HG02870 (cell line): ENCODE results near the gene PLD1.
"Not testable (repeated sequence)": the region's sequence is repeated elsewhere in the genome, so short reads cannot be mapped to it uniquely, and the experiment has no call there.

Source experiments
- ATAC-seq: cut with Tn5 transposase; IDR thresholded peaks from one replicate; pipeline ENCODE4 v1.9.1; 2021; ENCODE audit warnings: mild to moderate bottlenecking, moderate library complexity; ENCODE audit not compliant: unreplicated experiment

The PLD1 gene, protein sequence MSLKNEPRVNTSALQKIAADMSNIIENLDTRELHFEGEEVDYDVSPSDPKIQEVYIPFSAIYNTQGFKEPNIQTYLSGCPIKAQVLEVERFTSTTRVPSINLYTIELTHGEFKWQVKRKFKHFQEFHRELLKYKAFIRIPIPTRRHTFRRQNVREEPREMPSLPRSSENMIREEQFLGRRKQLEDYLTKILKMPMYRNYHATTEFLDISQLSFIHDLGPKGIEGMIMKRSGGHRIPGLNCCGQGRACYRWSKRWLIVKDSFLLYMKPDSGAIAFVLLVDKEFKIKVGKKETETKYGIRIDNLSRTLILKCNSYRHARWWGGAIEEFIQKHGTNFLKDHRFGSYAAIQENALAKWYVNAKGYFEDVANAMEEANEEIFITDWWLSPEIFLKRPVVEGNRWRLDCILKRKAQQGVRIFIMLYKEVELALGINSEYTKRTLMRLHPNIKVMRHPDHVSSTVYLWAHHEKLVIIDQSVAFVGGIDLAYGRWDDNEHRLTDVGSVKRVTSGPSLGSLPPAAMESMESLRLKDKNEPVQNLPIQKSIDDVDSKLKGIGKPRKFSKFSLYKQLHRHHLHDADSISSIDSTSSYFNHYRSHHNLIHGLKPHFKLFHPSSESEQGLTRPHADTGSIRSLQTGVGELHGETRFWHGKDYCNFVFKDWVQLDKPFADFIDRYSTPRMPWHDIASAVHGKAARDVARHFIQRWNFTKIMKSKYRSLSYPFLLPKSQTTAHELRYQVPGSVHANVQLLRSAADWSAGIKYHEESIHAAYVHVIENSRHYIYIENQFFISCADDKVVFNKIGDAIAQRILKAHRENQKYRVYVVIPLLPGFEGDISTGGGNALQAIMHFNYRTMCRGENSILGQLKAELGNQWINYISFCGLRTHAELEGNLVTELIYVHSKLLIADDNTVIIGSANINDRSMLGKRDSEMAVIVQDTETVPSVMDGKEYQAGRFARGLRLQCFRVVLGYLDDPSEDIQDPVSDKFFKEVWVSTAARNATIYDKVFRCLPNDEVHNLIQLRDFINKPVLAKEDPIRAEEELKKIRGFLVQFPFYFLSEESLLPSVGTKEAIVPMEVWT

DNA sequence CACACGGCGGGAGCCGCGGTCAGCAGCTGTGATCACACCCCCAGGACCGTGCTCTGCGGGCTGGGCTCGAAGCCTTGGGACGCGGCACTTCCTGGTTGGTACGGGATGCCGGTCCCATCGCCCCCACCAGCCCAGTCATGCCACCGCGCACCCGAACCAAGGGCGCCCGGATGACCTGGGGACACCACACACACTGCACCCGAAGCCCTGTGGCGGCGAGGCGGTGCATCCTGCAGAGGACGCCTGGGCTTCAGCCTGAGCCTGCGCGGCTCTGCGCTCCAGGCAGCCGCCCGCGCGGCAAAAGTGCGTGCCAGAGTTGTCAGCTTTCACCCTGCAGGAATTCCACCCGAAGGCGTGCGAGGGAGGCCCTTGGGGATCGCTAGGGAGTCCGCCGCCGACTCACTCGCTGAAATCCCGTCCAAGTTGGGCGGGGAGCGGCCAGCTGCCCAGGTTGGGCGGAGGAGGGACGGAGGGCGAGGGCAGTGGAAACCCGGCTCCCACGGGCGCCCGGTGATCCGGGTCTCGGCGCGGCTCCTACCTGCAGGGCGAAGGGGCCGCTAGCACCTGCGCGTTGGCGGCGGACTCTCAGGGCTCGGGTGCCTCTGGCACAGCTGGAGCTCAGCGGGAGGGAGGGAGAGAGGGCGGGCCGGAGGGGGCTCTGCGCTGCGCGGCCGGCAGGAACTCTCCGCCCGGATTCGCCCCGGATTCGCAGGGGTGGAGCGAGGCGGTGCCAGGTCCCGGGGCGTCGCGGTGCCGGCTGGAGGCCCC is at the start of gene PLD1:
Gene PLD1 (minus strand): TSS at position 623 of the 768 bp plus-strand sequence. CDS start 72,432 bp downstream, outside the sequence.
- peak; percentile 50 for ATAC-seq

DNA sequence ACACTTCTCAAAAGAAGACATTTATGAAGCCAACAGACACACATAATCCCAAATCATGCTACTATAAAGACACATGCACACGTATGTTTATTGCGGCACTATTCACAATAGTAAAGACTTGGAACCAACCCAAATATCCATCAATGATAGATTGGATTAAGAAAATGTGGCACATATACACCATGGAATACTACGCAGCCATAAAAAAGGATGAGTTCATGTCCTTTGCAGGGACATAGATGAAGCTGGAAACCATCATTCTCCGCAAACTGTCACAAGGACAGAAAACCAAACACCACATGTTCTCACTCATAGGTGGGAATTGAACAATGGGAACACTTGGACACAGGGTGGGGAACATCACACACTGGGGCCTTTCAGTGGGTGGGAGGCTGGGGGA is 48.5 kb upstream of the PLD1 start:
- ATAC-seq = not testable (repeated sequence)

DNA sequence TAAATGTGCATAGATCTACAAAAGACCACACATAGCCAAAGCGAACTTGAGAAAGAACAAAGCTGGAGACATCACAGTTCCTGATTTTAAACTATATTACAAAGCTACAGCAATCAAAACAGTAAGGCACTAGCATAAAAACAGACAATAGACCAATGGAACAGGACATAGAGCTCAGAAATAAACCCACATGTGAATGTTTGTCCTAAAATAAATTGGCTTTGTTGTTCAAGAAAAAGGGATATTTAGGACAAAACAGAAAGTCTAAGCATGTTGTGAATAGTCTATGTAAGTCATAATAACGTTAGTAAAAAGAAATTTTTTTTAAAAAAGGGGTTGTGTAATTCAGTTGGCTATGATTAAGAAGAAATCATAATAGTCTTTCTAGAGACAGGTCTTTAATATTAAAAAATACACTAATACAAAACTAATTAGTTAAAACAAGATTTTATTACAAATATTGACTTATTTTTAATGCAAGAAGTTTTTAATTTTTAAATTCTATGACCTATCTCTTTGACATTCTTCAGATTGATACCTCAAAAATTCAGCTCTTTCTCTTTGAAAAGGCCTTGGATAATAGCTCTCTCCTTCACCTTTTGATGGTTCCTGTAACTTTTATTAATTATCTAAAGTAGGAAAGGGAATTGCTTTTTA is 44.5 kb upstream of the PLD1 start:
- no peak for ATAC-seq

GRCh38 chr3:171851660-171852058 is 41.4 kb upstream of the PLD1 start:
- no peak for ATAC-seq

- ATAC-seq = no peak
These were observed 40.8 kb upstream of the PLD1 start for GRCh38 chr3:171850960-171851659.

- no peak for ATAC-seq
These were observed 40.2 kb upstream of the PLD1 start for GRCh38 chr3:171850320-171850959.

DNA sequence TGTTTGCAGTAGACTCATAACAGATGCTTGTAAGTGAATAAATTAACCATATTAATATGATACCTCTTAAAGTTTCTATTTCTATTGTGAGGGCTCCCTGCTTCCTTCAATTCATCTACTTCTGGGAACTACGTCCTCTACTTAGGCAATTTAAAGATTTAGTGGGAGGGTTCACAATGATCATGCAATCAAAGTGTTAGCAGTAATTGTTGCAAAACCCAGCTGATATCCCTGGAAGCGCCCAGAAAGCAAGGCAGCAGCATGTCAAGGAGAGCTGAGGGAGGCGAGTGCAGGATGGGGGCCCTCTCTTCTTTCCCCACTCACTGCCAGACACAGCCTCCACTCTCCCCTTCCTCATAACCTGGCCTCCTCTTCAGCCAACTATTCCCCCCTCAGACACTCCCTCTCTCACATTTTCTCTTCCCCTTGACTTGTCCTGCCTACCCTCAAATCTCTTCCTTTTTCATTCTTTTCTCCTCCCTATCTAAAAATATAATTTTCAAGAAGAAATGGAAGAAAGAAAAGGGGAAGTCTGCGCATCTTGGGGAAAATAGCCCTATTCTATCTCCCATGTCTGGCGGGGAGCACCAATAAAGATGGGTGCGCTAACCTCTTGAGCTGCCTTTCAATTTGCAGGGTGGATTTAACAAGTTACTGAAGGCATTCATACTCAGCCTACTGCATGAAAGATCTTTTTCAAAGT is 39.5 kb upstream of the PLD1 start:
- ATAC-seq = no peak

DNA sequence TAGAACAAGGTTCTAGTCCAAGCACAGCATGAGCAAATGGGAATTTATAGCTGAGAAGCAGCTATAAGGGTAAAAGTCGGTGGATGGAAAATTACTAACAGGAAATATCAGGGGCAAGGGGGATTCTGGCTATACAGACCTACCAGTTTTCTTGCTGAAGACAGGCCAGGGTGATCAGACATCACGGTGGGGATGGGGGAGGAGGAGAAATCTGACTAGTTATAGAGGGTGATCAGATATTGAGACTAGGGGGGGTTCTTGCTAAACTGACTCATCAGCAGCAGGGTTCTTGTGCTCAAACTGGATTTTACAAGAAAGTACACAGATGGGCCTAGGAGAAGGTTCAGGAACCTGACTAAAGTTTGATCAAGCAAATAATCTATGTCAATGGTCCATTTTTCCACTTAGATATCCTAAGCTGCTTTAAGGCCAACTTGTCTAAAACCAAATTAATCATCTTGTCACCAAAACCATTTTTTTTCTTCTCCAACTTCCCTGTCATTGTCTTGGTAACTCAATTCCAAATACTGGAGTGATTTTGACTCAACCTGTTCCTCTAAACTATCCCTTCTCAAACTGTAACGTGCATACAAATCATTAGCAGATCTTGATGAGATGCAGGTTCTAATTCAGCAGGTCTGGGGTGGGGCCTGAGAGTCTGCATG is 37.4 kb upstream of the PLD1 start:
- no peak for ATAC-seq

DNA sequence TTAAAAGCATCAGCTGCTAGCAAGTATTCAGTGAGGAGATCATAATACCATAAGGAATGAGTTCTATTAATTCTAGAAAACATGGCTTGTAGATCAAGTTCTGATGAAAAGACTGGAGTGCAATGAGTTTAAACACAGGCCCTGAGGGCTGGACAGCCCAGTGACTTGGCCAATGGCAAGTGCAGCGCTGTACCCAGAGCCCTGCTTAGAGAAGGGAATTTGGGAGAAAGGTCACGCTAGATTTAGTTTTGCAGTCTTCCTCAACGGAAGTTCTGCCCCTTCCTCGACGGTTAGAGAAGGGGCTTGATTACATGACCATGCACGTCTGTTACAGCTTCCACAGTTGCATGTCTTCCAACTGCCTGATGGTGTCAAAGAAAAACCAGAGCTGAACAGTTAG is 36.9 kb upstream of the PLD1 start:
- ATAC-seq = no peak

GRCh38 chr3:171846597-171846996 is 36.3 kb upstream of the PLD1 start:
- peak; percentile 100 for ATAC-seq

DNA sequence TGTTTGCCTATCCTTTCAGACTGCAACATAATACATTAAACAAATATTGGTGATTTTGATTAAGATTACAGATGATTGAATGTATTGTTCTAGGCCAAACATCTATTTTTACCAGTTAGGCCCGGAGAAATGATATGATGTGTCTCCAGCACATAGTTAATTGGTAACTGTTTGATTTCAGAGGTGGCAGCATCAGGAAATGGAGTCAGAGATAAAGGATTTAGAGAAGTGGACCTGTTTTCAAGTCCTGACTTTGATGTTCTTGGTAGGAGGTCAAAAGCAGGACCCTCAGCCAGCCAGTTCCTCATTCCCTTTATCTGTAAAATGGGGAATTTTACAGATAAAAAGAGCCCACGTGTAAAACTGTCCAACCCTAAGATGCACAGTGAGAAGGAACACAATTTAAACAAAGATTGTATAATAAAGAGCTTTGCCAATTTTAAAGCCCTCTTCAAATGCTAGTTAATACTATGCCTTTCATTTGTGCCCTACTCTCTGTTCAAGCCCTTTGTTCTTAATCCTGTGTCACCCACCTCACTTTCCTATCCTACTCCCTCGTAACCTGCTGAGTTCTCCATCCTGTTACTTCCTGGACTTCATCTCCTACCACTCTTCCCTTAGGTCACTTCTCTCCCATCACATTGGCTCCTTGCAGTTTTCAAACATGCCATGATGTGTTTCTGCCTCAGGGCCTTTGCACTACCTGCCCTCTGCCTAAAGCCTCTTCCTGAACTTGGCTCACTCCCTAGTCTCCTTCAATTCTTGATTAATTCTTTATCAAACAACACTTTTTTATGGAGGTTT is 35.4 kb upstream of the PLD1 start:
- no peak for ATAC-seq

DNA sequence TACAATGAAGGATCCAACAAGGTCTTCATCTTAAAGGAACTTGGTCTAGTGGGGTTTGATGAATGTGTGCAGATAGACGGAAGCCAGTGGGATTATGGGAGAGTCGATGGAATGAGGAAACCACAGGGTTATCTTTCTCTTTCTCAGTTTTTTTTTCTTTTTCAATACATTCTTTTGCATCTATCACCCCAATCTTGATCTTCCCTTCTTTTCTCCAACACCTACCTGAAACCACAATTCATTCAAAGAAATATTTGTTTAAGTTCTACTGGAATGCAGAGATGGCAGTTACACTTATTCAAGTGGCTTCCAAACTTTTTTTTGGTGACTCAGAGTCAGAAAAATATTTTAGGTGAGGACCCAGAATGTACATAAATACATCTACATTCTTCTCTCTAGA is 34.6 kb upstream of the PLD1 start:
- no peak for ATAC-seq

DNA sequence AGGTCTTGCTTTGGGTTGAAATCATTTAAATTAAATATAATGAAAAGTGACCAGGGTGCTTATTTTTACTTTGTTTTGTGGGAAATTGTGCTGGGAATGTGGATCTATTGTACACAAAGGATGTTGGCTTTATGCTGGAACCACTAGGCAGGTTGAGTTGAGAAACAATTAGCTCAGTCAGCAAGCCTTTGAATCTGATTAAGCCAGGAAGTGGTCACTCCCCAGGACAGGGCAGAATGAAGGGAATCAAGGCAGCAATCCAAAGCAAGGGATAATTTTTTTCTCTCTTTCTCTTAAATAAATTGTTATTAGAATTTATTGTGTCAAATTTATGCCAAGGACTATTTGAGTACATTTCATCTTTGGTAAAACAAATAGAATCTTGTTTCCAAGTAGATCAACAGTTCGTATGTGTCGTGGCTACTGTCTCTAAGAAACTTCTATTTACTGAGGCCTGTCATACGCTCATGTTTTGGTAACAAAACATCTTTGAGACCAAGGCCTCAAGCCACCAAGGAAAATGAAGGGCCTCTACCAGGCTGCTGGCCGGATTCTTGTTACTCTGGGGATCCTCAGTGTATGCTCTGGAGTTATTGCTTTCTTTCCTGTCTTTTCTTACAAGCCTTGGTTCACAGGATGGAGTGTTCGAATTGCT is 32.7 kb upstream of the PLD1 start, which contains the start of gene TMEM212:
Gene TMEM212 (plus strand): TSS at position 486 of the 655 bp plus-strand sequence. CDS start 35 bp downstream, at position 521.
- ATAC-seq = no peak

DNA sequence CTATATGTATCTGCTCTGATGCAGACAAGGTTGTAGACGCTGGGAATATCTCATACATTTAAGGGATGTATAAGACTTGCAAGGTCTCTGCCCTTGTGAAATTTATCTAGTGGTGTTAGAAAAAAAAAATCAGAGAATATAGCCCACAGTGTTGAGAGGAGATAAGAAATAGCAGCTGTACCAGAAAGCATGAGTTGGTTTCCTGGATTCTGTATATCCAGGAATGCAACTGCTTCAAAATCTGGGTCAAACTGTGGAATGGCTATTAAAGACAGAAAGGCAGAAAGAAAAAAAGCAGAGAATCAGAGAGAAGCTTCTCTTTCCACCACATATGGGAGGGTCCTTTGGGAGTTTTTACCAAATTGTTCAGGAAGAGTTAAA is 31.3 kb upstream of the PLD1 start:
- ATAC-seq = no peak

GRCh38 chr3:171840811-171841619 is 30.7 kb upstream of the PLD1 start:
- ATAC-seq = no peak

DNA sequence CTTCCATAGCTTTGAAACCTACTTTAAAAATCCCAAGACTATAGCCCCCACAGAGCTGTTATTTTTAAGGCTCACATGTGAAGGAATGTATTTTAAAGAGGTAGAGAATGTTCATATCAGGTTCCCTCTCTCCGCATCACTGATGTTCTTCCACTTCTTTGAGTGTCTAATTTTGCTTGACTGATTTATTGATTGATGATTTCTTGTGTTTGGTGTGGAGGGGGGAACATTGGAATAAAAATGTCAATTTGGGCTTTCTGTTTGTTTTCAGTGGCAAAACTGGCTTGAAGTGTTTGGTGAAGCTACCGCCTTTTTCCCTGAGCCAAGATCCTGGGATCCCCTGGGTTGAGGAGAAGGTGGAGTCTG is 30.1 kb upstream of the PLD1 start:
- ATAC-seq = no peak
